Muscle of leg (tissue), 16 donors: Measurements from ENCODE around the gene DENND4B. TPM values are rescaled to one million over a fixed set of nuclear protein-coding genes. Genes with fewer than 3 reads are reported as not detected.
A peak's percentile ranks its signal among the peaks of the same experiment; 100 is the strongest.

Experiments
- DNase-seq: peaks from one replicate; pipeline ENCODE4 v3.0.0; 2013
- H3K27ac ChIP-seq: one replicate; pipeline ENCODE4 v1.5.1; 2013; ENCODE audit warnings: mild to moderate bottlenecking, low read length, control low read depth
- H3K27me3 ChIP-seq: one replicate; pipeline ENCODE4 v1.6.1; 2013; ENCODE audit warnings: low read length; ENCODE audit not compliant: control insufficient read depth, insufficient read depth
- H3K36me3 ChIP-seq: one replicate; pipeline ENCODE4 v1.6.1; 2013; ENCODE audit warnings: low read length; ENCODE audit not compliant: control insufficient read depth, insufficient read depth
- H3K4me1 ChIP-seq: one replicate; pipeline ENCODE4 v1.6.1; 2013; ENCODE audit warnings: low read length; ENCODE audit not compliant: control insufficient read depth, insufficient read depth
- H3K4me3 ChIP-seq: one replicate; pipeline ENCODE4 v1.5.1; 2013; ENCODE audit warnings: low read length, control low read depth
- H3K9me3 ChIP-seq: replicated peaks from 2 replicates; pipeline ENCODE4 v1.6.1; 2013; ENCODE audit warnings: low read depth, low read length; ENCODE audit not compliant: control insufficient read depth
- WGBS: methylation state at CpG from one replicate; pipeline ENCODE4 v1.1.5; 2013; ENCODE audit warnings: missing lambda C conversion rate; ENCODE audit not compliant: insufficient coverage; 5-methylcytosine and 5-hydroxymethylcytosine counted together
- long read RNA-seq, 11 donors: transcript quantifications; one replicate each; lab custom pipeline, GENCODE V29; 2026
- polyA plus RNA-seq, 8 donors: library from polyadenylated mRNA; unstranded; fragments of 120-200 nt; gene quantifications; one replicate each; pipeline versions ENCODE4 v1.2.1 to v1.2.3, GENCODE V29; 2013; ENCODE audit warnings: inconsistent platforms in 1 of 8, low replicate concordance in 1 of 8; ENCODE audit not compliant: insufficient read length in 8 of 8, insufficient read depth in 1 of 8
- total RNA-seq: library from RNA; stranded (reverse); fragments of 120-200 nt; gene quantifications from one replicate; pipeline ENCODE4 v1.2.4, GENCODE V29; 2013

DENND4B gene
- total RNA-seq (11.8 TPM), polyA plus RNA-seq (10 to 100 TPM; 21.7 to 35.7 (median 31.2) TPM)
- long read RNA-seq, donor 1, result 0 reads
- long read RNA-seq, donor 2, result 0 reads
- long read RNA-seq, donor 3, result 0 reads
- long read RNA-seq, donor 4, partial matches to known transcripts, result 0 of 2 reads
- long read RNA-seq, donor 4, other reads (novel, unspliced or antisense), result 0 of 2 reads
- long read RNA-seq, donor 5, partial matches to known transcripts, result 5 of 5 reads
- long read RNA-seq, donor 5, other reads (novel, unspliced or antisense), result 0 of 5 reads
- long read RNA-seq, donor 6, partial matches to known transcripts, result 8 of 8 reads
- long read RNA-seq, donor 6, other reads (novel, unspliced or antisense), result 0 of 8 reads
- long read RNA-seq, donor 7, partial matches to known transcripts, result 5 of 5 reads
- long read RNA-seq, donor 7, other reads (novel, unspliced or antisense), result 0 of 5 reads
- long read RNA-seq, donor 8, result 0 reads
- long read RNA-seq, donor 9, result 0 reads
- long read RNA-seq, donor 10, result 0 reads
- long read RNA-seq, donor 11, result 0 reads

GRCh38 chr1:153946622-153947241 is at the start of gene DENND4B:
DENND4B (minus strand) TSS chr1:153946718; CDS start chr1:153944374, 2,344 bp downstream.
- H3K36me3 ChIP-seq, result peaks cover 61% of the 10 kb centered on the region
- H3K4me1 ChIP-seq, result peaks cover 17% of the 10 kb centered on the region
- no peaks in the 10 kb centered on the region for H3K9me3 ChIP-seq

GRCh38 chr1:153995640-153996039 is 49.1 kb upstream of the DENND4B start:
- Histone ChIP-seq H3K4me1 (peaks cover 6% of the 10 kb centered on the region), H3K27me3 (no peaks in the 10 kb centered on the region), H3K36me3 (peaks cover 30% of the 10 kb centered on the region), H3K4me3 (no peak overlapping the region), H3K9me3 (no peaks in the 10 kb centered on the region), H3K27ac (no peak overlapping the region)
- no peak for DNase-seq
- 98% methylated on average over 9 of the region's 11 CpGs for WGBS

More at GRCh38 chr1:153946622-153947241, at the start of gene DENND4B:
- peak within 1 kb of the TSS; percentile 95 for H3K27ac ChIP-seq
- no peaks in the 10 kb centered on the region for H3K27me3 ChIP-seq
- peak within 1 kb of the TSS; percentile 71 for H3K4me3 ChIP-seq
- 13% methylated on average over 19 of the region's 28 CpGs for WGBS
- peak; percentile 91 for DNase-seq

GRCh38 chr1:153995202-153995601 is 48.7 kb upstream of the DENND4B start:
- Histone ChIP-seq H3K4me3 (no peak overlapping the region), H3K4me1 (peaks cover 6% of the 10 kb centered on the region), H3K9me3 (no peaks in the 10 kb centered on the region), H3K36me3 (peaks cover 30% of the 10 kb centered on the region), H3K27me3 (no peaks in the 10 kb centered on the region), H3K27ac (no peak overlapping the region)
- DNase-seq, result peak; percentile 36
- no CpG with 5 or more reads among the region's 3 CpGs for WGBS

GRCh38 chr1:153991806-153992205 is 45.3 kb upstream of the DENND4B start:
- Histone ChIP-seq H3K27ac (no peak overlapping the region), H3K4me1 (peaks cover 6% of the 10 kb centered on the region), H3K9me3 (no peaks in the 10 kb centered on the region), H3K27me3 (no peaks in the 10 kb centered on the region), H3K4me3 (no peak overlapping the region), H3K36me3 (peaks cover 30% of the 10 kb centered on the region)
- no peak for DNase-seq
- whole genome bisulfite sequencing, result 71% methylated on average over 2 of the region's 2 CpGs

- H3K4me1 ChIP-seq, result peaks cover 8% of the 10 kb centered on the region
- peaks cover 30% of the 10 kb centered on the region for H3K36me3 ChIP-seq
- 15% methylated on average over 4 of the region's 9 CpGs for WGBS
- peak overlapping the region; percentile 86 for H3K27ac ChIP-seq
- DNase-seq, result no peak
- H3K4me3 ChIP-seq, result peak overlapping the region; percentile 77
- no peaks in the 10 kb centered on the region for H3K27me3 ChIP-seq
- H3K9me3 ChIP-seq, result no peaks in the 10 kb centered on the region
Measured at GRCh38 chr1:153991151-153991630, 44.7 kb upstream of the DENND4B start.

- DNase-seq, result peak; percentile 100
- Histone ChIP-seq H3K36me3 (peaks cover 30% of the 10 kb centered on the region), H3K4me3 (peak within 1 kb of the TSS; percentile 77), H3K4me1 (peaks cover 10% of the 10 kb centered on the region), H3K27ac (peak within 1 kb of the TSS; percentile 86), H3K9me3 (no peaks in the 10 kb centered on the region), H3K27me3 (no peaks in the 10 kb centered on the region)
- under 1% methylated on average over 21 of the region's 36 CpGs for WGBS
Measured at GRCh38 chr1:153990468-153991150, 44.1 kb upstream of the DENND4B start, which contains the start of gene RPS27. RPS27 (plus strand) TSS chr1:153990762; CDS start chr1:153990797, 35 bp downstream.

- no peak for DNase-seq
- Histone ChIP-seq H3K4me1 (peaks cover 19% of the 10 kb centered on the region), H3K27me3 (no peaks in the 10 kb centered on the region), H3K36me3 (peaks cover 18% of the 10 kb centered on the region), H3K27ac (no peak overlapping the region), H3K9me3 (no peaks in the 10 kb centered on the region), H3K4me3 (no peak overlapping the region)
- 95% methylated on average over 3 of the region's 8 CpGs for WGBS
Measured at GRCh38 chr1:153987621-153988020, 41.1 kb upstream of the DENND4B start.

GRCh38 chr1:153985941-153986761 is 39.6 kb upstream of the DENND4B start, which contains the start of gene RAB13:
RAB13 (minus strand) TSS chr1:153986339; CDS start chr1:153986236, 103 bp downstream.
- peak within 1 kb of the TSS; percentile 99 for H3K27ac ChIP-seq
- WGBS, result 0% methylated on average over 15 of the region's 32 CpGs
- H3K4me1 ChIP-seq, result peaks cover 14% of the 10 kb centered on the region
- peak; percentile 93 for DNase-seq
- H3K27me3 ChIP-seq, result no peaks in the 10 kb centered on the region
- H3K36me3 ChIP-seq, result peaks cover 19% of the 10 kb centered on the region
- peak within 1 kb of the TSS; percentile 72 for H3K4me3 ChIP-seq
- no peaks in the 10 kb centered on the region for H3K9me3 ChIP-seq

- WGBS, result 9% methylated on average over 6 of the region's 7 CpGs
- Histone ChIP-seq H3K27ac (peak overlapping the region; percentile 99), H3K9me3 (no peaks in the 10 kb centered on the region), H3K36me3 (peaks cover 20% of the 10 kb centered on the region), H3K4me3 (peak overlapping the region; percentile 72), H3K27me3 (no peaks in the 10 kb centered on the region), H3K4me1 (peaks cover 14% of the 10 kb centered on the region)
- DNase-seq, result peak; percentile 64
Measured at GRCh38 chr1:153985341-153985912, 38.9 kb upstream of the DENND4B start.
